Measurements from ENCODE around the gene FRMD8. TPM values are rescaled to one million over a fixed set of nuclear protein-coding genes. Genes with fewer than 3 reads are reported as not detected.

The FRMD8 gene
- total and polyA plus RNA-seq, 9 donors: 4.3 to 41.7 (median 25.2) TPM

DNA sequence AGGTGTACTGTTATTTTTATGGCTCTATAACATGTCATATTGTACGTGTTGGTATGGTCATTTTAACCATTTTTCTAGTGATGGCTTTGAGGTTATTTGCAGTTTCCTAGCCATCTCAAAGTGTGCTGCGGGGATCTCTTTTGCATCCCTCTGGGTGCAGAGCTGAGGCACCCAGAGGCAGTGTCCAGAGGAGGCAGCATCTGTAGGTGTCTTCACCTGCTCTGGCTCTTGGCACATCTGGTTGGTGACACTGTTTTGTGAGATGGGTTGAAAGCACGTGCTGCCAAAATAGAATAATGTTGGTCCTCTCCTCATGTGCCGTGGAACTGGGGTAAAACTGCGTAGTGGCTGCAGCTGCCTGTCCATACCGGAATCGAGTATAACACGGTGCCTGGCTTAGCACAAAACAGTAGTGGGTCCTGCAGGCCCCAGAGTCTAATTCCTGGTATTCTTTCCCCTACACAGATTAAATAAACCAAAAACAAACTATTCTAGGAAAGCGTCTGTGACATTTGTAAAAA is 49.0 kb downstream of the FRMD8 start:
- Histone ChIP-seq H3K27me3 (no peaks in the 10 kb centered on the region), H3K4me3 (no peak overlapping the region), H3K9me3 (no peaks in the 10 kb centered on the region), H3K4me1 (ENCODE audit: insufficient read depth) (peaks cover 1% of the 10 kb centered on the region), H3K27ac (no peak overlapping the region), H3K36me3 (no peaks in the 10 kb centered on the region)
- intact Hi-C loops (cut with DNase I): no loop called here
- 78 to 85% (median 82%) methylated on average over 9 of the region's 9 CpGs for WGBS, 3 donors
- TF ChIP-seq EP300 (IDR thresholded peaks at IDR 0.05): no peak
- TF ChIP-seq POLR2A (IDR thresholded peaks at IDR 0.05): no peak
- TF ChIP-seq CTCF (IDR thresholded peaks at IDR 0.05): no peak
- peak in 3 of 5 donors; percentile 14 to 27 (median 15) for DNase-seq

DNA sequence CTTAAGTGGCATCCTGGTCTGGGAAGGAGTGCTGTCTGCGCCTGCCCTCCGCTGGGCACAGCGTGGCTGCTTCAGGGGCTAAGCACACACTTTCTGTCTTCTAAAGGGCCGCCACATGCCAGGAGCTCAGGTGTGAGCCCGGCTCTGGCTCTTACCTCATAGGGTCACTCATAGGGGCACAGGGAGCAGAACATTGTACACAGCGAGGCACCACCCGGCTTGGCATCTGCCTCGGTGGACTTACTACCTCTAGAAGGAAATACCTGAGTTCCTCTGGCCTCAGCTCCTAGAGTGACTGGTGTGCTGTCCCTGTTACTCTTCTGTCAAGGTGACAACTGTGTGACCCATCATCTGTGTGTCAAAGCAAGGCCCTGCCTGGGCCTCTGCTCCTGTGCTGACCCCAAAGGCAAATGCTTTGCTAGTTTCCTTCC is 49.6 kb downstream of the FRMD8 start:
- peak; percentile 9 for TF ChIP-seq POLR2A (IDR thresholded peaks at IDR 0.05)
- TF ChIP-seq EP300 (IDR thresholded peaks at IDR 0.05): no peak

GRCh38 chr11:65436412-65437032 is 50.1 kb downstream of the FRMD8 start:
- H3K4me1 ChIP-seq (ENCODE audit: insufficient read depth): peaks cover 1% of the 10 kb centered on the region
- WGBS, 3 donors: 82 to 87% (median 86%) methylated on average over 5 of the region's 5 CpGs
- TF ChIP-seq EP300 (IDR thresholded peaks at IDR 0.05): no peak
- intact Hi-C loops (cut with DNase I): no loop called here
- no peaks in the 10 kb centered on the region for H3K36me3 ChIP-seq
- H3K4me3 ChIP-seq: no peak overlapping the region
- H3K27me3 ChIP-seq: no peaks in the 10 kb centered on the region
- H3K9me3 ChIP-seq: no peaks in the 10 kb centered on the region
- DNase-seq: peak in 2 of 5 donors; percentile 19 to 34
- H3K27ac ChIP-seq: no peak overlapping the region

More for the DNA sequence above, 49.6 kb downstream of the FRMD8 start:
- Histone ChIP-seq H3K27ac (no peak overlapping the region), H3K36me3 (no peaks in the 10 kb centered on the region), H3K27me3 (no peaks in the 10 kb centered on the region), H3K4me1 (ENCODE audit: insufficient read depth) (peaks cover 1% of the 10 kb centered on the region), H3K4me3 (no peak overlapping the region), H3K9me3 (no peaks in the 10 kb centered on the region)
- intact Hi-C loops (cut with DNase I): no loop called here
- WGBS, 3 donors: 86 to 94% (median 92%) methylated on average over 8 of the region's 8 CpGs
- peak in 4 of 5 donors; percentile 18 to 44 (median 34) for DNase-seq

GRCh38 chr11:65437436-65438227 is 51.2 kb downstream of the FRMD8 start:
- Histone ChIP-seq H3K4me1 (ENCODE audit: insufficient read depth) (peaks cover 5% of the 10 kb centered on the region), H3K36me3 (no peaks in the 10 kb centered on the region), H3K27me3 (no peaks in the 10 kb centered on the region), H3K4me3 (no peak overlapping the region), H3K9me3 (no peaks in the 10 kb centered on the region), H3K27ac (no peak overlapping the region)
- TF ChIP-seq CTCF (IDR thresholded peaks at IDR 0.05) (no peak), POLR2A (IDR thresholded peaks at IDR 0.05) (no peak), EP300 (IDR thresholded peaks at IDR 0.05) (no peak)
- intact Hi-C loops (cut with DNase I): no loop called here
- WGBS, 3 donors: 76 to 79% (median 77%) methylated on average over 14 of the region's 14 CpGs
- DNase-seq: peak in 1 of 5 donors; percentile 12

- H3K9me3 ChIP-seq: no peaks in the 10 kb centered on the region
- H3K27me3 ChIP-seq: no peaks in the 10 kb centered on the region
- WGBS, 3 donors: 91 to 93% (median 93%) methylated on average over 9 of the region's 9 CpGs
- no peak overlapping the region for H3K4me3 ChIP-seq
- TF ChIP-seq EP300 (IDR thresholded peaks at IDR 0.05) (no peak), CTCF (IDR thresholded peaks at IDR 0.05) (no peak), POLR2A (IDR thresholded peaks at IDR 0.05) (no peak)
- H3K36me3 ChIP-seq: no peaks in the 10 kb centered on the region
- H3K4me1 ChIP-seq (ENCODE audit: insufficient read depth): peaks cover 7% of the 10 kb centered on the region
- intact Hi-C loops (cut with DNase I): no loop called here
- DNase-seq: no peak
- H3K27ac ChIP-seq: no peak overlapping the region
Measured at GRCh38 chr11:65438257-65439151, 52.1 kb downstream of the FRMD8 start.

Measured in ovary (tissue), 9 donors.